RWPE1 (cell line): ENCODE measurements around the gene LYPD6.
A peak's percentile ranks its signal among the peaks of the same experiment; 100 is the strongest.

Experiments used
- CTCF ChIA-PET: fragments of 350-600 bp; sonication (Branson Sonifier 250); formaldehyde crosslinking; extraction: SDS; loops from one replicate; lab custom pipeline; 2021; lab: Yijun Ruan, JAX
- POLR2A ChIA-PET: fragments of 400-600 bp; formaldehyde crosslinking; extraction: SDS; loops from one replicate; lab custom pipeline; 2020; ENCODE audit warnings: antibody characterized with exemption; ENCODE audit not compliant: low non-redundant PET; lab: Yijun Ruan, JAX
- DNase-seq: peaks from one replicate; pipeline ENCODE4 v3.0.0; 2012; ENCODE audit warnings: low spot score
- H3K27ac ChIP-seq: fragments of 450-650 bp; 2 replicates; pipeline ENCODE4 v1.5.1; 2017
- CTCF ChIP-seq: fragments of 450-650 bp; conservative IDR thresholded peaks from 2 replicates; pipeline ENCODE4 v1.5.1; 2017; ENCODE audit warnings: low read depth, mild to moderate bottlenecking

The LYPD6 gene

GRCh38 chr2:149400997-149401396, 70.6 kb downstream of the LYPD6 start:
- ChIA-PET CTCF (interaction anchor here (0.7 kb wide), 1 partner anchor 39 kb away, joined by 3 read pairs; no protein-coding TSS in a partner anchor), POLR2A (no interaction called here)
- TF ChIP-seq CTCF: no peak
- peak; percentile 8 for DNase-seq
- no peak overlapping the region for H3K27ac ChIP-seq

GRCh38 chr2:149409506-149409905, 79.1 kb downstream of the LYPD6 start:
- no peak for DNase-seq
- peak overlapping the region; percentile 85 for H3K27ac ChIP-seq
- CTCF ChIA-PET: interaction anchor here (0.9 kb wide), 1 partner anchor 10 kb away, joined by 3 read pairs; no protein-coding TSS in a partner anchor
- POLR2A ChIA-PET: no interaction called here
- TF ChIP-seq CTCF: no peak

- CTCF ChIA-PET: interaction anchor here (0.6 to 0.7 kb wide), 5 partner anchors 14 to 934 kb away, joined by 3 to 9 read pairs (median 4); no protein-coding TSS in a partner anchor
- H3K27ac ChIP-seq: no peak overlapping the region
- POLR2A ChIA-PET: no interaction called here
- no peak for TF ChIP-seq CTCF
- DNase-seq: peak; percentile 90
Observed at GRCh38 chr2:149410701-149411484, 80.5 kb downstream of the LYPD6 start.

- TF ChIP-seq CTCF: no peak
- no peak overlapping the region for H3K27ac ChIP-seq
- DNase-seq: no peak
- ChIA-PET CTCF (no interaction called here), POLR2A (no interaction called here)
Observed at GRCh38 chr2:149413487-149413886, 83.1 kb downstream of the LYPD6 start.

GRCh38 chr2:149415086-149415485, 84.7 kb downstream of the LYPD6 start:
- ChIA-PET POLR2A (no interaction called here), CTCF (no interaction called here)
- DNase-seq: no peak
- TF ChIP-seq CTCF: no peak
- H3K27ac ChIP-seq: no peak overlapping the region

- POLR2A ChIA-PET: no interaction called here
- CTCF ChIA-PET: no interaction called here
- no peak overlapping the region for H3K27ac ChIP-seq
- no peak for DNase-seq
- no peak for TF ChIP-seq CTCF
Observed at GRCh38 chr2:149418065-149418464, 87.7 kb downstream of the LYPD6 start.
